Spleen (tissue), 7 donors: ENCODE data around the gene PRH2.

Source experiments
- POLR2A ChIP-seq, 3 donors: fragments of 450-650 bp; IDR thresholded peaks; one replicate each; pipeline ENCODE4 v1.5.1; 2017; ENCODE audit warnings: antibody characterized with exemption in 3 of 3, mild to moderate bottlenecking in 1 of 3
- POLR2AphosphoS5 ChIP-seq, 3 donors: sonication (generic); formaldehyde crosslinking; IDR thresholded peaks; one replicate each; pipeline ENCODE4 v1.5.1; 2017; ENCODE audit warnings: antibody characterized with exemption in 3 of 3
- TF ChIP-seq, protein P1 (sequence below), 11 experiments: fragments of 200-600 bp in 7 of 11; fragments of 450-650 bp in 4 of 11; sonication (generic) in 4 of 11; IDR thresholded peaks in 8 of 11; conservative IDR thresholded peaks in 3 of 11; 1 replicate in 7 of 11; 2 replicates in 4 of 11; pipeline versions ENCODE4 v1.4.0 to v1.8.0; 2016 to 2021; ENCODE audit warnings: antibody characterized with exemption in 11 of 11, inconsistent platforms in 4 of 11, mild to moderate bottlenecking in 1 of 11
- donor health status: DM: no; HTN: no; CAD: no; lungs with moderate emphysema.
- donor health status: DM: no; HTN: no; CAD: no.
- donor health status: DM: no; HTN: no; CAD: no.

DNA sequence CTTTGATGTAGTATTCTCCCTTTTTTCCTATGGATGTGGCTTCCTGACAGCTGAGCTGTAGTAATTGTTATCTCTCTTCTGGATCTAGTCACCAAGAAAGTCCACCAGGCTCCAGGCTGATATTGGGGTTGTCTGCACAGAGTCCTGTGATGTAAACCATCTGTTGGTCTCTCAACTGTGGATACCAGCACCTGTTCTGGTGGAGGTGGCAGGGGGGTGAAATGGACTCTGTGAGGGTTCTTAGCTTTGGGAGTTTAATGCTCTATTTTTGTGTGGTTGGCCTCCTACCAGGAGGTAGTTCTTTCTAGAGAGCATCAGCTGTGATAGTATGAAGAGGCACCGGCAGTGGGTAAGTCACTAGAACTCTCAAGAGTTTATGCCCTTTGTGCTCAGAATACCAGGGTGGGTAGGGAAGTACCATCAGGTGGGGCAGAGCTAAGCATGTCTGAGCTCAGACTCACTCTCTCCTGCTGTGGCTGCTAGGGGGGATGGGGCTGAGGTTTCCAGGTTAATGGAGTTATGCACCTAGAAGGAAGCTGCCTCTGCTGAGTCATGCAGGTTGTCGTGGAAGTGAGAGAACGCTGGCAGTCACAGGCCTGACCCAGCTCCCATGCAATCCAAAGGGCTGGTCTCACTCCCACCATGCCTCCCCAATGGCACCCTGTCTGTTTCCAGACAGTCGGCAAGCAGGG, 13.0 kb downstream of the PRH2 start:
- TF ChIP-seq POLR2A (IDR thresholded peaks at IDR 0.05) (no peak), POLR2AphosphoS5 (IDR thresholded peaks at IDR 0.05) (no peak)
- TF ChIP-seq, protein P1, sequence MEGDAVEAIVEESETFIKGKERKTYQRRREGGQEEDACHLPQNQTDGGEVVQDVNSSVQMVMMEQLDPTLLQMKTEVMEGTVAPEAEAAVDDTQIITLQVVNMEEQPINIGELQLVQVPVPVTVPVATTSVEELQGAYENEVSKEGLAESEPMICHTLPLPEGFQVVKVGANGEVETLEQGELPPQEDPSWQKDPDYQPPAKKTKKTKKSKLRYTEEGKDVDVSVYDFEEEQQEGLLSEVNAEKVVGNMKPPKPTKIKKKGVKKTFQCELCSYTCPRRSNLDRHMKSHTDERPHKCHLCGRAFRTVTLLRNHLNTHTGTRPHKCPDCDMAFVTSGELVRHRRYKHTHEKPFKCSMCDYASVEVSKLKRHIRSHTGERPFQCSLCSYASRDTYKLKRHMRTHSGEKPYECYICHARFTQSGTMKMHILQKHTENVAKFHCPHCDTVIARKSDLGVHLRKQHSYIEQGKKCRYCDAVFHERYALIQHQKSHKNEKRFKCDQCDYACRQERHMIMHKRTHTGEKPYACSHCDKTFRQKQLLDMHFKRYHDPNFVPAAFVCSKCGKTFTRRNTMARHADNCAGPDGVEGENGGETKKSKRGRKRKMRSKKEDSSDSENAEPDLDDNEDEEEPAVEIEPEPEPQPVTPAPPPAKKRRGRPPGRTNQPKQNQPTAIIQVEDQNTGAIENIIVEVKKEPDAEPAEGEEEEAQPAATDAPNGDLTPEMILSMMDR (IDR thresholded peaks at IDR 0.05 in 8 of 11, conservative IDR thresholded peaks at IDR 0.05 in 3 of 11): no peak
